IMR-90 (cell line): ENCODE data around the gene ID3. TPM values are rescaled to one million over a fixed set of nuclear protein-coding genes. Genes with fewer than 3 reads are reported as not detected.

Experiments used
- ATAC-seq: fragments of 200-7000 bp; cut with Tn5 transposase; 2 replicates; pipeline ENCODE4 v1.9.1; 2020; ENCODE audit warnings: low read depth, mild to moderate bottlenecking, moderate library complexity
- BruUV-seq: library from RNA; stranded (reverse); fragments of 400-500 nt; replicated peaks from 2 replicates; lab custom pipeline; 2021; lab: Mats Ljungman, UMichigan
- CTCF ChIA-PET: fragments of 300-600 bp; formaldehyde crosslinking; extraction: SDS; loops from one replicate; lab custom pipeline; 2021; ENCODE audit warnings: antibody characterized with exemption; lab: Yijun Ruan, JAX
- POLR2A ChIA-PET: fragments of 300-600 bp; sonication (Branson Sonifier 250); formaldehyde crosslinking; loops from one replicate; lab custom pipeline; 2022; ENCODE audit warnings: antibody characterized with exemption; ENCODE audit not compliant: unreplicated experiment; lab: Charles Lee
- DNase-seq: peaks from one replicate; pipeline ENCODE4 v3.0.0; 2013
- H2AFZ ChIP-seq: replicated peaks from 2 replicates; pipeline ENCODE3; 2013; ENCODE audit warnings: low read length, mild to moderate bottlenecking; ENCODE audit not compliant: poor library complexity
- H2AK5ac ChIP-seq: 2 replicates; pipeline ENCODE4 v1.6.1; 2013; ENCODE audit warnings: low read depth, low read length, inconsistent platforms
- H2AK9ac ChIP-seq: replicated peaks from 2 replicates; pipeline ENCODE3; 2013; ENCODE audit warnings: mild to moderate bottlenecking, low read depth, low read length, moderate library complexity; ENCODE audit not compliant: poor library complexity
- H2BK120ac ChIP-seq: 2 replicates; pipeline ENCODE4 v1.6.1; 2013; ENCODE audit warnings: low read depth, low read length, inconsistent platforms
- H2BK15ac ChIP-seq: 3 replicates; pipeline ENCODE4 v1.6.1; 2013; ENCODE audit warnings: low read depth, low read length, inconsistent platforms
- H2BK20ac ChIP-seq: 2 replicates; pipeline ENCODE4 v1.6.1; 2013; ENCODE audit warnings: low read depth, mild to moderate bottlenecking, inconsistent platforms, low read length, moderate library complexity
- H2BK5ac ChIP-seq: 2 replicates; pipeline ENCODE4 v1.6.1; 2013; ENCODE audit warnings: mild to moderate bottlenecking, low read depth, low read length, inconsistent platforms; ENCODE audit not compliant: poor library complexity, severe bottlenecking
- H3K14ac ChIP-seq: replicated peaks from 2 replicates; pipeline ENCODE4 v1.6.1; 2013; ENCODE audit warnings: low read depth, low read length, inconsistent platforms
- H3K18ac ChIP-seq: 2 replicates; pipeline ENCODE4 v1.6.1; 2013; ENCODE audit warnings: low read depth, low read length, control low read depth
- H3K23ac ChIP-seq: 2 replicates; pipeline ENCODE4 v1.6.1; 2013; ENCODE audit warnings: low read depth, low read length, inconsistent platforms
- H3K27ac ChIP-seq: 2 replicates; pipeline ENCODE4 v1.5.1; 2013; ENCODE audit warnings: mild to moderate bottlenecking, control low read depth, low read length; ENCODE audit not compliant: insufficient read depth
- H3K27me3 ChIP-seq: 2 replicates; pipeline ENCODE4 v1.6.1; 2013; ENCODE audit warnings: low read length; ENCODE audit not compliant: control insufficient read depth, insufficient read depth
- H3K36me3 ChIP-seq: 2 replicates; pipeline ENCODE4 v1.6.1; 2013; ENCODE audit warnings: low read length, mixed read lengths; ENCODE audit not compliant: control insufficient read depth, insufficient read depth
- H3K4ac ChIP-seq: 2 replicates; pipeline ENCODE4 v1.6.1; 2013; ENCODE audit warnings: low read depth, low read length, inconsistent platforms
- H3K4me1 ChIP-seq: 2 replicates; pipeline ENCODE4 v1.6.1; 2013; ENCODE audit warnings: low read length, mixed read lengths; ENCODE audit not compliant: control insufficient read depth, insufficient read depth
- H3K4me2 ChIP-seq: 2 replicates; pipeline ENCODE4 v1.6.1; 2013; ENCODE audit warnings: low read depth, mild to moderate bottlenecking, control low read depth, low read length, moderate library complexity
- H3K4me3 ChIP-seq: 2 replicates; pipeline ENCODE4 v1.5.1; 2013; ENCODE audit warnings: low read depth, mild to moderate bottlenecking, control low read depth, low read length, moderate library complexity; ENCODE audit not compliant: insufficient read depth
- H3K56ac ChIP-seq: 2 replicates; pipeline ENCODE4 v1.6.1; 2013; ENCODE audit warnings: low read length, inconsistent platforms; ENCODE audit not compliant: insufficient read depth; ENCODE audit errors: extremely low read depth
- H3K79me1 ChIP-seq, 2 experiments: 2 replicates each; pipeline ENCODE4 v1.6.1; 2013; ENCODE audit warnings: low read length in 2 of 2, inconsistent platforms in 1 of 2, low read depth in 1 of 2
- H3K9ac ChIP-seq: 2 replicates; pipeline ENCODE4 v1.6.1; 2013; ENCODE audit warnings: low read depth, low read length, control low read depth
- H3K9me1 ChIP-seq: 2 replicates; pipeline ENCODE4 v1.6.1; 2013; ENCODE audit warnings: low read length, inconsistent platforms; ENCODE audit not compliant: insufficient read depth
- H3K9me3 ChIP-seq: 2 replicates; pipeline ENCODE4 v1.6.1; 2013; ENCODE audit warnings: low read length; ENCODE audit not compliant: control insufficient read depth, insufficient read depth
- H4K20me1 ChIP-seq: 2 replicates; pipeline ENCODE4 v1.6.1; 2013; ENCODE audit warnings: low read length, inconsistent platforms; ENCODE audit not compliant: insufficient read depth
- H4K5ac ChIP-seq: 2 replicates; pipeline ENCODE4 v1.6.1; 2013; ENCODE audit warnings: mild to moderate bottlenecking, low read depth, low read length, control low read depth
- H4K8ac ChIP-seq, 2 experiments: 2 replicates each; pipeline ENCODE4 v1.6.1; 2013; ENCODE audit warnings: low read depth in 2 of 2, low read length in 2 of 2, control low read depth in 1 of 2, inconsistent platforms in 1 of 2
- H4K91ac ChIP-seq: 2 replicates; pipeline ENCODE4 v1.6.1; 2013; ENCODE audit warnings: low read depth, low read length, inconsistent platforms; ENCODE audit not compliant: insufficient read depth
- BHLHE40 ChIP-seq: fragments of 150-350 bp; IDR thresholded peaks from 2 replicates; pipeline ENCODE4 v1.6.1; 2016; ENCODE audit warnings: mild to moderate bottlenecking, low read depth, low read length
- CEBPB ChIP-seq: IDR thresholded peaks from 2 replicates; pipeline ENCODE4 v1.6.1; 2012; ENCODE audit warnings: low read depth, low read length, improper control_type of control experiment
- CHD1 ChIP-seq: IDR thresholded peaks from 2 replicates; pipeline ENCODE4 v1.6.1; 2012; ENCODE audit warnings: low read depth, low read length, improper control_type of control experiment
- FOS ChIP-seq: fragments of 150-350 bp; IDR thresholded peaks from 2 replicates; pipeline ENCODE4 v1.6.1; 2016; ENCODE audit warnings: low read depth, low read length
- MAFK ChIP-seq: IDR thresholded peaks from 2 replicates; pipeline ENCODE4 v1.6.1; 2012; ENCODE audit warnings: low read depth, low read length, improper control_type of control experiment
- MAZ ChIP-seq: IDR thresholded peaks from 2 replicates; pipeline ENCODE4 v1.6.1; 2012; ENCODE audit warnings: low read depth, mild to moderate bottlenecking, low read length, improper control_type of control experiment, moderate library complexity, borderline replicate concordance
- MXI1 ChIP-seq: IDR thresholded peaks from 2 replicates; pipeline ENCODE4 v1.6.1; 2012; ENCODE audit warnings: low read depth, mild to moderate bottlenecking, low read length, moderate library complexity, borderline replicate concordance
- NFE2L2 ChIP-seq: fragments of 150-350 bp; IDR thresholded peaks from 2 replicates; pipeline ENCODE4 v1.6.1; 2016; ENCODE audit warnings: low read depth, mild to moderate bottlenecking, low read length
- POLR2A ChIP-seq: IDR thresholded peaks from 2 replicates; pipeline ENCODE4 v1.6.1; 2012; ENCODE audit warnings: mild to moderate bottlenecking, low read depth, low read length
- RAD21 ChIP-seq: IDR thresholded peaks from 2 replicates; pipeline ENCODE4 v1.6.1; 2012; ENCODE audit warnings: low read length, improper control_type of control experiment
- RCOR1 ChIP-seq: IDR thresholded peaks from 2 replicates; pipeline ENCODE4 v1.6.1; 2012; ENCODE audit warnings: mild to moderate bottlenecking, low read length, improper control_type of control experiment; ENCODE audit not compliant: insufficient replicate concordance
- RFX5 ChIP-seq: IDR thresholded peaks from 2 replicates; pipeline ENCODE4 v1.8.0; 2012; ENCODE audit warnings: low read depth, mild to moderate bottlenecking, low read length, moderate library complexity
- SMC3 ChIP-seq: fragments of 150-350 bp; IDR thresholded peaks from 2 replicates; pipeline ENCODE4 v1.6.1; 2016; ENCODE audit warnings: low read depth, mild to moderate bottlenecking, antibody characterized with exemption, low read length, moderate library complexity
- WGBS, 2 experiments: methylation state at CpG; one replicate each; pipeline versions ENCODE4 v1.1.5 to v1.1.7; 2013; ENCODE audit warnings: missing lambda C conversion rate in 2 of 2; ENCODE audit not compliant: insufficient read length in 1 of 2; ENCODE audit errors: extremely low coverage in 2 of 2; 5-methylcytosine and 5-hydroxymethylcytosine counted together
- dilution Hi-C: fragments of 300-500 bp; cut with HindIII; formaldehyde crosslinking; loops from one replicate; pipeline ENCODE4 v1.14.3; 2018; ENCODE audit warnings: low sequenced_read_pairs; ENCODE audit not compliant: unreplicated experiment
- in situ Hi-C: fragments of 300-500 bp; cut with MboI; formaldehyde crosslinking; loops from 3 replicates; pipeline ENCODE4 v1.14.3; 2019; ENCODE audit warnings: low sequenced_read_pairs, inconsistent platforms, mixed read lengths
- intact Hi-C: fragments of 100-400 bp; cut with micrococcal nuclease; formaldehyde crosslinking; loops from 2 replicates; pipeline ENCODE4 v1.10.0; 2022
- polyA plus RNA-seq, 3 experiments: library from polyadenylated mRNA; depleted of rRNA; stranded (reverse); fragments of >200 nt; gene quantifications; 2 replicates each; pipeline ENCODE4 v1.2.3, GENCODE V29; 2012; ENCODE audit warnings: low replicate concordance in 1 of 3
- total RNA-seq: library from RNA; depleted of rRNA; stranded (reverse); fragments of >200 nt; gene quantifications from 2 replicates; pipeline ENCODE4 v1.2.3, GENCODE V29; 2012
- TF ChIP-seq, protein P1 (sequence below): fragments of 150-350 bp; IDR thresholded peaks from 2 replicates; pipeline ENCODE4 v1.6.1; 2017; ENCODE audit warnings: mild to moderate bottlenecking, antibody characterized with exemption, low read length, low read depth
- TF ChIP-seq, protein P2 (sequence below): fragments of 150-350 bp; IDR thresholded peaks from 2 replicates; pipeline ENCODE4 v1.6.1; 2016; ENCODE audit warnings: low read depth, mild to moderate bottlenecking, low read length, moderate library complexity, borderline replicate concordance
- TF ChIP-seq, protein P3 (sequence below): conservative IDR thresholded peaks from 2 replicates; pipeline ENCODE4 v1.5.1; 2012; ENCODE audit warnings: mild to moderate bottlenecking, low read depth, low read length, improper control_type of control experiment

The ID3 gene
- total and polyA plus RNA-seq, 2 of the 4 experiments (the other 2 are of a cell fraction), result 109 to 304 TPM

DNA sequence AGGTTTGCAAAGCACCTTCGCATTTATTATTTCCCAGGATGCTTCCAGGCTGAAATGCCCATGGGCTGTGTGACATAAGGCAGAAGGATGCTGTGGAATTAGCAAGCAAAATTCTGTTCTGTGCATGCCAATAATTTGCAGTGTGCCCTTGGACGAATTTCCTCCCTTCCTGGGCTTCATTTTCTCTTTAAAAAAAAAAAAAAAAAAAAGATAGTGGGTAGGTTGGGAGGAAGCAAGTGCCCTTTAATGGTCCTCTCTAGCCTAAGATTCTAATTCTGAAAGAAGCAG, 2.5 kb upstream of the ID3 start:
- peaks cover 16% of the 10 kb centered on the region for H3K36me3 ChIP-seq
- H3K18ac ChIP-seq, result peak overlapping the region; percentile 84
- H3K56ac ChIP-seq, result peak overlapping the region; percentile 96
- dilution Hi-C loops (no loop called here), intact Hi-C loops (loop anchor here (2.0 kb wide), 1 partner anchor 17 kb away; no protein-coding TSS in a partner anchor), in situ Hi-C loops (no loop called here)
- BruUV-seq, result no TSS peak
- peaks cover 16 to 44% of the 10 kb centered on the region in 2 experiments; a peak in 3 of 4 replicates for H3K79me1 ChIP-seq
- H3K4me3 ChIP-seq, result no peak overlapping the region
- H2BK120ac ChIP-seq, result peak overlapping the region; percentile 98
- peak overlapping the region; percentile 97 for H2BK20ac ChIP-seq
- peak overlapping the region; percentile 98 for H4K5ac ChIP-seq
- peak overlapping the region; percentile 92 for H2BK5ac ChIP-seq
- H3K9ac ChIP-seq, result peak overlapping the region; percentile 88
- peak overlapping the region; percentile 99 for H4K91ac ChIP-seq
- ATAC-seq (no peak), DNase-seq (no peak)
- no peaks in the 10 kb centered on the region for H3K9me3 ChIP-seq
- peak overlapping the region; percentile 45 for H2AK5ac ChIP-seq
- peak overlapping the region; percentile 97 for H3K14ac ChIP-seq
- H3K9me1 ChIP-seq, result peaks cover 15% of the 10 kb centered on the region
- peak overlapping the region; percentile 91 for H3K27ac ChIP-seq
- CTCF ChIA-PET, result interaction anchor here (0.6 to 1.2 kb wide), 2 partner anchors 22 to 76 kb away, joined by 3 read pairs; no protein-coding TSS in a partner anchor
- H4K20me1 ChIP-seq, result peaks cover 26% of the 10 kb centered on the region
- peak overlapping the region; percentile 97 for H3K4ac ChIP-seq
- peak overlapping the region; percentile 70 to 95 for H4K8ac ChIP-seq
- peak overlapping the region; percentile 55 for H2AK9ac ChIP-seq
- peak overlapping the region; percentile 66 for H3K4me2 ChIP-seq
- WGBS, 2 experiments, result no CpG with 5 or more reads among the region's 2 CpGs
- no peak for TF ChIP-seq CHD1
- TF ChIP-seq BHLHE40, result no peak
- TF ChIP-seq, protein P1, sequence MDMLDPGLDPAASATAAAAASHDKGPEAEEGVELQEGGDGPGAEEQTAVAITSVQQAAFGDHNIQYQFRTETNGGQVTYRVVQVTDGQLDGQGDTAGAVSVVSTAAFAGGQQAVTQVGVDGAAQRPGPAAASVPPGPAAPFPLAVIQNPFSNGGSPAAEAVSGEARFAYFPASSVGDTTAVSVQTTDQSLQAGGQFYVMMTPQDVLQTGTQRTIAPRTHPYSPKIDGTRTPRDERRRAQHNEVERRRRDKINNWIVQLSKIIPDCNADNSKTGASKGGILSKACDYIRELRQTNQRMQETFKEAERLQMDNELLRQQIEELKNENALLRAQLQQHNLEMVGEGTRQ, result no peak
- TF ChIP-seq SMC3, result no peak
- TF ChIP-seq MAFK, result no peak
- TF ChIP-seq, protein P2, sequence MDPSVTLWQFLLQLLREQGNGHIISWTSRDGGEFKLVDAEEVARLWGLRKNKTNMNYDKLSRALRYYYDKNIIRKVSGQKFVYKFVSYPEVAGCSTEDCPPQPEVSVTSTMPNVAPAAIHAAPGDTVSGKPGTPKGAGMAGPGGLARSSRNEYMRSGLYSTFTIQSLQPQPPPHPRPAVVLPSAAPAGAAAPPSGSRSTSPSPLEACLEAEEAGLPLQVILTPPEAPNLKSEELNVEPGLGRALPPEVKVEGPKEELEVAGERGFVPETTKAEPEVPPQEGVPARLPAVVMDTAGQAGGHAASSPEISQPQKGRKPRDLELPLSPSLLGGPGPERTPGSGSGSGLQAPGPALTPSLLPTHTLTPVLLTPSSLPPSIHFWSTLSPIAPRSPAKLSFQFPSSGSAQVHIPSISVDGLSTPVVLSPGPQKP, result no peak
- no peak for TF ChIP-seq CEBPB
- TF ChIP-seq RFX5, result no peak
- no peak for TF ChIP-seq MAZ
- no peak for TF ChIP-seq RAD21
- TF ChIP-seq POLR2A, result no peak
- no peak for TF ChIP-seq NFE2L2
- no peak for TF ChIP-seq RCOR1
- no peak for TF ChIP-seq MXI1
- no peak for TF ChIP-seq FOS
- TF ChIP-seq, protein P3, sequence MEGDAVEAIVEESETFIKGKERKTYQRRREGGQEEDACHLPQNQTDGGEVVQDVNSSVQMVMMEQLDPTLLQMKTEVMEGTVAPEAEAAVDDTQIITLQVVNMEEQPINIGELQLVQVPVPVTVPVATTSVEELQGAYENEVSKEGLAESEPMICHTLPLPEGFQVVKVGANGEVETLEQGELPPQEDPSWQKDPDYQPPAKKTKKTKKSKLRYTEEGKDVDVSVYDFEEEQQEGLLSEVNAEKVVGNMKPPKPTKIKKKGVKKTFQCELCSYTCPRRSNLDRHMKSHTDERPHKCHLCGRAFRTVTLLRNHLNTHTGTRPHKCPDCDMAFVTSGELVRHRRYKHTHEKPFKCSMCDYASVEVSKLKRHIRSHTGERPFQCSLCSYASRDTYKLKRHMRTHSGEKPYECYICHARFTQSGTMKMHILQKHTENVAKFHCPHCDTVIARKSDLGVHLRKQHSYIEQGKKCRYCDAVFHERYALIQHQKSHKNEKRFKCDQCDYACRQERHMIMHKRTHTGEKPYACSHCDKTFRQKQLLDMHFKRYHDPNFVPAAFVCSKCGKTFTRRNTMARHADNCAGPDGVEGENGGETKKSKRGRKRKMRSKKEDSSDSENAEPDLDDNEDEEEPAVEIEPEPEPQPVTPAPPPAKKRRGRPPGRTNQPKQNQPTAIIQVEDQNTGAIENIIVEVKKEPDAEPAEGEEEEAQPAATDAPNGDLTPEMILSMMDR, result no peak
- peak overlapping the region; percentile 99 for H2BK15ac ChIP-seq
- peak overlapping the region; percentile 99 for H3K23ac ChIP-seq
- H3K27me3 ChIP-seq, result no peaks in the 10 kb centered on the region
- POLR2A ChIA-PET, result no interaction called here
- peaks cover 30% of the 10 kb centered on the region for H3K4me1 ChIP-seq
- peak overlapping the region; percentile 35 for H2AFZ ChIP-seq
